WTC11 (cell line): ENCODE data around the gene NPDC1. TPM values are rescaled to one million over a fixed set of nuclear protein-coding genes. Genes with fewer than 3 reads are reported as not detected.

Experiments
- ATAC-seq: fragments of 200-7000 bp; cut with Tn5 transposase; 2 replicates; pipeline ENCODE4 v1.10.0; 2021; ENCODE audit warnings: mild to moderate bottlenecking, moderate library complexity
- CTCF ChIA-PET: fragments of 300-600 bp; sonication (Branson Sonifier 250); formaldehyde crosslinking; loops from one replicate; lab custom pipeline; 2021; ENCODE audit warnings: antibody characterized with exemption; lab: Charles Lee
- POLR2A ChIA-PET: fragments of 350-600 bp; sonication (Branson Sonifier 250); formaldehyde crosslinking; loops from one replicate; lab custom pipeline; 2021; ENCODE audit warnings: antibody characterized with exemption; lab: Charles Lee
- DNase-seq: peaks from one replicate; pipeline ENCODE4 v3.0.0; 2021; ENCODE audit warnings: low spot score
- H3K27ac Mint-ChIP-seq: 2 replicates; pipeline ENCODE4 v1.8.0; 2021; ENCODE audit warnings: mixed read lengths
- H3K27me3 Mint-ChIP-seq: 2 replicates; pipeline ENCODE4 v1.8.0; 2021; ENCODE audit warnings: low read depth, mild to moderate bottlenecking, moderate library complexity, mixed read lengths
- H3K36me3 Mint-ChIP-seq: 2 replicates; pipeline ENCODE4 v1.8.0; 2021; ENCODE audit warnings: mixed read lengths
- H3K4me1 Mint-ChIP-seq: 2 replicates; pipeline ENCODE4 v1.8.0; 2022; ENCODE audit warnings: mixed read lengths
- H3K4me3 Mint-ChIP-seq: 2 replicates; pipeline ENCODE4 v1.8.0; 2021; ENCODE audit warnings: mild to moderate bottlenecking, moderate library complexity, mixed read lengths
- H3K9me3 Mint-ChIP-seq: 2 replicates; pipeline ENCODE4 v1.8.0; 2021; ENCODE audit warnings: mixed read lengths
- AFF4 ChIP-seq: sonication (generic); formaldehyde crosslinking; IDR thresholded peaks from 2 replicates; pipeline ENCODE4 v1.8.1; 2023; ENCODE audit warnings: mild to moderate bottlenecking, missing genetic modification reagents, borderline replicate concordance
- ATF1 ChIP-seq: sonication (generic); formaldehyde crosslinking; IDR thresholded peaks from 2 replicates; pipeline ENCODE4 v1.8.1; 2023; ENCODE audit warnings: mild to moderate bottlenecking, moderate library complexity, missing genetic modification reagents
- CREB1 ChIP-seq: sonication (generic); formaldehyde crosslinking; IDR thresholded peaks from 2 replicates; pipeline ENCODE4 v1.8.0; 2023; ENCODE audit warnings: mild to moderate bottlenecking, missing genetic modification reagents
- CREM ChIP-seq: sonication (generic); formaldehyde crosslinking; IDR thresholded peaks from 2 replicates; pipeline ENCODE4 v1.8.1; 2022; ENCODE audit warnings: mild to moderate bottlenecking, missing genetic modification reagents, moderate library complexity
- E2F1 ChIP-seq: sonication (generic); formaldehyde crosslinking; IDR thresholded peaks from 2 replicates; pipeline ENCODE4 v1.8.0; 2022; ENCODE audit warnings: mild to moderate bottlenecking, missing genetic modification reagents
- E2F5 ChIP-seq: sonication (generic); formaldehyde crosslinking; IDR thresholded peaks from 2 replicates; pipeline ENCODE4 v1.8.1; 2022; ENCODE audit warnings: mild to moderate bottlenecking, moderate library complexity, missing genetic modification reagents
- ESRRA ChIP-seq: sonication (generic); formaldehyde crosslinking; IDR thresholded peaks from 2 replicates; pipeline ENCODE4 v1.8.1; 2022; ENCODE audit warnings: mild to moderate bottlenecking, missing genetic modification reagents, borderline replicate concordance
- IRF1 ChIP-seq: sonication (generic); formaldehyde crosslinking; IDR thresholded peaks from 2 replicates; pipeline ENCODE4 v1.8.0; 2023; ENCODE audit warnings: missing genetic modification reagents
- MXD4 ChIP-seq: fragments of 250-450 bp; sonication (Bioruptor Pico); IDR thresholded peaks from 2 replicates; pipeline ENCODE4 v1.8.0; 2021; ENCODE audit warnings: mild to moderate bottlenecking, moderate library complexity, borderline replicate concordance
- NFATC4 ChIP-seq: fragments of 250-450 bp; sonication (Bioruptor Pico); IDR thresholded peaks from 2 replicates; pipeline ENCODE4 v1.9.0; 2021; ENCODE audit warnings: mild to moderate bottlenecking
- SMAD4 ChIP-seq: sonication (generic); formaldehyde crosslinking; IDR thresholded peaks from 2 replicates; pipeline ENCODE4 v1.8.0; 2022; ENCODE audit warnings: mild to moderate bottlenecking, missing genetic modification reagents
- TEAD1 ChIP-seq: sonication (generic); formaldehyde crosslinking; IDR thresholded peaks from 2 replicates; pipeline ENCODE4 v1.8.0; 2022; ENCODE audit warnings: mild to moderate bottlenecking, missing genetic modification reagents
- ZBTB43 ChIP-seq: sonication (generic); formaldehyde crosslinking; IDR thresholded peaks from 2 replicates; pipeline ENCODE4 v1.8.1; 2023; ENCODE audit warnings: mild to moderate bottlenecking, missing genetic modification reagents
- ZMAT4 ChIP-seq: fragments of 250-450 bp; sonication (Bioruptor Pico); IDR thresholded peaks from 2 replicates; pipeline ENCODE4 v1.9.0; 2021; ENCODE audit warnings: mild to moderate bottlenecking
- ZNF317 ChIP-seq: sonication (generic); formaldehyde crosslinking; IDR thresholded peaks from 2 replicates; pipeline ENCODE4 v1.8.1; 2023; ENCODE audit warnings: low read depth, mild to moderate bottlenecking, moderate library complexity, missing genetic modification reagents, borderline replicate concordance
- ZNF416 ChIP-seq: fragments of 250-450 bp; sonication (Bioruptor Pico); IDR thresholded peaks from 2 replicates; pipeline ENCODE4 v1.9.0; 2021; ENCODE audit warnings: mild to moderate bottlenecking, inconsistent platforms
- ZNF423 ChIP-seq: fragments of 250-450 bp; sonication (Bioruptor Pico); IDR thresholded peaks from 2 replicates; pipeline ENCODE4 v2.1.2; 2022; ENCODE audit warnings: mild to moderate bottlenecking, moderate library complexity
- ZNF425 ChIP-seq: fragments of 250-450 bp; sonication (Bioruptor Pico); conservative IDR thresholded peaks from 2 replicates; pipeline ENCODE4 v1.9.0; 2021; ENCODE audit warnings: mild to moderate bottlenecking
- ZNF671 ChIP-seq: fragments of 250-450 bp; sonication (Bioruptor Pico); IDR thresholded peaks from 2 replicates; pipeline ENCODE4 v1.8.0; 2021; ENCODE audit warnings: mild to moderate bottlenecking
- total RNA-seq: library from RNA; stranded (reverse); gene quantifications from 3 replicates; pipeline ENCODE4 v1.2.3, GENCODE V29; 2021

Gene NPDC1
- total RNA-seq, 1 experiment from 2014 or later: 64.3 TPM

- TF ChIP-seq CREB1: no peak
- no peak for TF ChIP-seq ZNF671 (CRISPR knock-in tag)
- TF ChIP-seq ZNF423 (CRISPR knock-in tag): no peak
- no peak for TF ChIP-seq CREM (CRISPR knock-in tag)
- no peak for TF ChIP-seq ZNF317 (CRISPR knock-in tag)
- TF ChIP-seq ZBTB43 (CRISPR knock-in tag): no peak
- no peak for TF ChIP-seq TEAD1 (CRISPR knock-in tag)
- TF ChIP-seq E2F1 (CRISPR knock-in tag): no peak
- no peak for TF ChIP-seq E2F5
- no peak for TF ChIP-seq ZMAT4 (CRISPR knock-in tag)
These were observed 29.5 kb downstream of the NPDC1 start (continued) for GRCh38 chr9:137016436-137016835.

- no peaks in the 10 kb centered on the region for H3K27me3 Mint-ChIP-seq
- CTCF ChIA-PET: interaction anchor here (1.0 kb wide), 1 partner anchor 13 kb away, joined by 6 read pairs; no protein-coding TSS in a partner anchor
- H3K9me3 Mint-ChIP-seq: no peaks in the 10 kb centered on the region
- H3K4me3 Mint-ChIP-seq: no peak overlapping the region
- no peaks in the 10 kb centered on the region for H3K4me1 Mint-ChIP-seq
- H3K36me3 Mint-ChIP-seq: peaks cover 9% of the 10 kb centered on the region
- TF ChIP-seq ZNF425 (CRISPR knock-in tag) (no peak), TEAD1 (CRISPR knock-in tag) (no peak), ESRRA (CRISPR knock-in tag) (no peak), E2F5 (no peak)
- POLR2A ChIA-PET: no interaction called here
- ATAC-seq (no peak), DNase-seq (no peak)
- no peak overlapping the region for H3K27ac Mint-ChIP-seq
These were observed 30.0 kb downstream of the NPDC1 start for GRCh38 chr9:137015976-137016375.

GRCh38 chr9:137015540-137015930 is 30.4 kb downstream of the NPDC1 start:
- peaks cover 9% of the 10 kb centered on the region for H3K36me3 Mint-ChIP-seq
- CTCF ChIA-PET: interaction anchor here (1.0 kb wide), 1 partner anchor 14 kb away, joined by 6 read pairs; no protein-coding TSS in a partner anchor
- TF ChIP-seq ZNF416 (CRISPR knock-in tag): no peak
- TF ChIP-seq NFATC4 (CRISPR knock-in tag): no peak
- no peak for TF ChIP-seq ZNF425 (CRISPR knock-in tag)
- TF ChIP-seq AFF4 (CRISPR knock-in tag): no peak
- TF ChIP-seq SMAD4 (CRISPR knock-in tag): no peak
- no peak for TF ChIP-seq ZNF671 (CRISPR knock-in tag)
- TF ChIP-seq ATF1 (CRISPR knock-in tag): no peak
- TF ChIP-seq IRF1 (CRISPR knock-in tag): no peak
- TF ChIP-seq MXD4: no peak
- no peak for TF ChIP-seq CREM (CRISPR knock-in tag)

More at GRCh38 chr9:137015540-137015930, 30.4 kb downstream of the NPDC1 start:
- H3K4me3 Mint-ChIP-seq: no peak overlapping the region
- DNase-seq (no peak), ATAC-seq (no peak)
- no peak overlapping the region for H3K27ac Mint-ChIP-seq
- POLR2A ChIA-PET: no interaction called here
- no peaks in the 10 kb centered on the region for H3K27me3 Mint-ChIP-seq
- no peaks in the 10 kb centered on the region for H3K9me3 Mint-ChIP-seq
- H3K4me1 Mint-ChIP-seq: no peaks in the 10 kb centered on the region
